GM12872 (cell line): ENCODE data around the gene ZNF136.

ENCODE experiments used
- TF ChIP-seq, protein P1 (sequence below): IDR thresholded peaks from 3 replicates; pipeline ENCODE4 v1.5.1; 2011; ENCODE audit warnings: low read depth, mild to moderate bottlenecking, low read length, moderate library complexity; ENCODE audit not compliant: insufficient read depth

The ZNF136 gene

GRCh38 chr19:12162882-12163806 is at the start of gene ZNF136:
ZNF136 (plus strand) TSS chr19:12163096; CDS start chr19:12163204, 108 bp downstream.
- TF ChIP-seq, protein P1, sequence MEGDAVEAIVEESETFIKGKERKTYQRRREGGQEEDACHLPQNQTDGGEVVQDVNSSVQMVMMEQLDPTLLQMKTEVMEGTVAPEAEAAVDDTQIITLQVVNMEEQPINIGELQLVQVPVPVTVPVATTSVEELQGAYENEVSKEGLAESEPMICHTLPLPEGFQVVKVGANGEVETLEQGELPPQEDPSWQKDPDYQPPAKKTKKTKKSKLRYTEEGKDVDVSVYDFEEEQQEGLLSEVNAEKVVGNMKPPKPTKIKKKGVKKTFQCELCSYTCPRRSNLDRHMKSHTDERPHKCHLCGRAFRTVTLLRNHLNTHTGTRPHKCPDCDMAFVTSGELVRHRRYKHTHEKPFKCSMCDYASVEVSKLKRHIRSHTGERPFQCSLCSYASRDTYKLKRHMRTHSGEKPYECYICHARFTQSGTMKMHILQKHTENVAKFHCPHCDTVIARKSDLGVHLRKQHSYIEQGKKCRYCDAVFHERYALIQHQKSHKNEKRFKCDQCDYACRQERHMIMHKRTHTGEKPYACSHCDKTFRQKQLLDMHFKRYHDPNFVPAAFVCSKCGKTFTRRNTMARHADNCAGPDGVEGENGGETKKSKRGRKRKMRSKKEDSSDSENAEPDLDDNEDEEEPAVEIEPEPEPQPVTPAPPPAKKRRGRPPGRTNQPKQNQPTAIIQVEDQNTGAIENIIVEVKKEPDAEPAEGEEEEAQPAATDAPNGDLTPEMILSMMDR: no peak

DNA sequence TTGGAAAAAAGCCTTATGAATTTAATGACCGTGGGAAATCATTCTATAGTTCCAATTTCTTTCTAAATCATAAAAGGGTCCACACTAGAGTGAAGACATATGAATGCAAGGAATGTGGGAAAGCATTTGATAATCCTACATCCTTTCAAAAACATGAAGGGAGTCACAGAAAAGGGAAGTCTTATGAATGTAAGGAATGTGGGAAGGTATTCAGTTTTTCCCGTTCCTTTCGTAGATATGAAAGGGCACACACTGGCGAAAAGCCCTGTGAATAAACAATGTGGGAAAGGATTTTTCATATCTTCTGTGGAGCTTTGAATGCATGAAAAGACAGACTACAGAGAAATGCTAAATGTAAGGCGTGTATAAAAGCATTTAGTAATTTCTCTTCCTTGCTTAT is 49.8 kb upstream of the ZNF136 start:
- TF ChIP-seq, protein P1: no peak

GRCh38 chr19:12117201-12117970 is 45.5 kb upstream of the ZNF136 start:
- TF ChIP-seq, protein P1: no peak

DNA sequence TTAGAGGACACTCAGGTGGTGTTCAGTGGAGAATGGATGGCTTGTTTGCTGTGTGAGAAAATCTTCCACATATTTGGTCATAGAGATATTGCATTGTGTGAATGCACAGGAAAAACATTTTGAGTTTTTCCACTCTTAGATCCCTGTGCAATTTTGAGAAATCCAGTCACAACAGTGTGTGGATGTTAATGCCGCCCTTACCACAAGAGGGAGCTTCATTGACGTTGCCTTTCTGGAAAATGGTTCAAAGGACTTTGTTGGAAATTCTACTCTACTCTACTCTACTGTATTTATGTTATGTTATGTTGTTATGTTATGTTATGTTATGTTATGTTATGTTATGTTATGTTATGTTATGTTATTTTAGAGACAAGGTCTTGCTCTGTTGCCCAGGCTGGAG is 36.2 kb upstream of the ZNF136 start:
- TF ChIP-seq, protein P1: peak; percentile 47; the same call in 2 of the 3 replicates

- TF ChIP-seq, protein P1: no peak
These were observed 29.8 kb upstream of the ZNF136 start for GRCh38 chr19:12133069-12133468.

DNA sequence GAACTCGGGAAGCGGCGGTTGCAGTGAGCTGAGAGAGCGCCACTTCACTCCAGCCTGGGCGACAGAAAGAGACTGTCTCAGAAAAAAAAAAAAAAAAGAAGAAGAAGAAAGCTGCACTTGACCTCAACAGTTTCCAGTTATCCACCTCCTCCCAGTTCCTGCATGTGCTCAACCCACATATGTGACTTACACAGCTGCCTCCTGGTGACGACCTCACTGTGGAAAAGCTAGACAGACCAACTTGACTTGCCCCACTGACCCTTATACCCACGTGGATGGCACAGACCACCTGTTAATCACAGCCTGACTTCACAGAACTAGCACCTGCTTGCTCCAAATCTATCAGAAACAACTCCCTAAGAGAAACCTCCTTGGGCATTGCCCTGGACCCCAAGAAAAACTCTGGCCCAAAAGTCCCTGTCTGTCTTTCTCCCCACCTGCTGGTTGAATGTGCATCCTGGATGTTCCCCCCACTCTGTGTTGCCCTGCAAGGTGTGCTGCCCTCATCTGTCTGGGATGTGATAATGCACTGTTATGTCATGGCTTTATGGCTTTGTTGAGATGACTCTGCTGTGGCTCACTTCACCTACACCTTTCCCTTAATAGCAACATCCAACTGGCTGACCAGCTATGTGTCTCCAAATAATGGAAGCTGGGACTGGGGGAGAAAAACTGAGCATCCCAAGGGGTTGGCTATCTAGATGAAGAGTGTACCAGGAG is 25.5 kb upstream of the ZNF136 start:
- TF ChIP-seq, protein P1: peak; percentile 53; the same call in 2 of the 3 replicates

- TF ChIP-seq, protein P1: no peak
These were observed 23.6 kb upstream of the ZNF136 start for GRCh38 chr19:12139269-12139668.
